ENCODE measurements around the gene DHX8. TPM values are rescaled to one million over a fixed set of nuclear protein-coding genes. Genes with fewer than 3 reads are reported as not detected.

The DHX8 gene
- total and polyA plus RNA-seq, 2 donors (not counting 1 experiment from before 2014, with no cell fraction given), result 31.2 to 42.3 TPM

DNA sequence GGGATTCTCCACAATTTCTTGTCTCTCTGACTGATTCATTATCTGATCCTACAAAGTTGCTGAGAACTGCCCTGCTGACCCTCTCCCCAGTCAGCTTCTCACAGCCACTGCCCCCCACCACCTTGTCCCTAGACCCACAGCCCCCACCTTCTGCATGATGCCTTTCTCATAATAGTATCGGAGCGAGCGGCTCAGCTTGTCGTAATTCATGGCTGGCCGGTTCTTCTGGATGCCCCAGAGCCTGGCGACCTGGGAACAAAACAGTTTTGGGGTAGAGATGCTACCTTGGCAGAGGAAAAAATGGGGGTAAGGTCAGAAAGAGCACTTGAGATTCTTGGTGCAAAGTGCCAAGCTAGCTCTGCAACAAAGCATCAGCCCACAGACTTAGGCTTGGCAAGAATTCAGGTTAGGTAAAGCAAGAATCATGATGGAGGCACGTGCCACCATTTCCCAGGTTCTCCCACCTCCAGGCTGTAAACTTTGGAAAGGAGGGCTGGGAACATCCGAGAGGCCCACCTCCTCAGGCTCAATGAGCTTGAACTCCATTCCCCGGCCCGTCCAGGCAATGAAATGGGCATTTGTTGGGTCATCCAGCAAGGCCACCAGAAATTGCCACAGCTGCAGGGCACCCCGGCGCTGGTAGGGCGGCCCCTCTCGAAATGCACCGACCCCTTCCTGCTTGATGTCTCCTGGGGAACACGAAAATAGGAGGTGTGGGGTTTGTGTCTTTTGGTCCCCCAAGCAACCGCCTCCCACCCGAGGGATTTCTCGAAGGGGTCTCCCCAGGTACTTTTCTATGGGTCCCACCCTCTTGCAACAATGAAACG, 45.4 kb downstream of the DHX8 start:
- no peaks in the 10 kb centered on the region for H3K36me3 ChIP-seq (ENCODE audit: control insufficient read depth, insufficient read depth, low read length)
- no peak for DNase-seq (ENCODE audit: low read depth in 2 of 2)
- H3K4me1 ChIP-seq (ENCODE audit: control insufficient read depth, extremely low read depth, insufficient read depth, low read length), result peaks cover 14% of the 10 kb centered on the region
- TF ChIP-seq, protein P1, sequence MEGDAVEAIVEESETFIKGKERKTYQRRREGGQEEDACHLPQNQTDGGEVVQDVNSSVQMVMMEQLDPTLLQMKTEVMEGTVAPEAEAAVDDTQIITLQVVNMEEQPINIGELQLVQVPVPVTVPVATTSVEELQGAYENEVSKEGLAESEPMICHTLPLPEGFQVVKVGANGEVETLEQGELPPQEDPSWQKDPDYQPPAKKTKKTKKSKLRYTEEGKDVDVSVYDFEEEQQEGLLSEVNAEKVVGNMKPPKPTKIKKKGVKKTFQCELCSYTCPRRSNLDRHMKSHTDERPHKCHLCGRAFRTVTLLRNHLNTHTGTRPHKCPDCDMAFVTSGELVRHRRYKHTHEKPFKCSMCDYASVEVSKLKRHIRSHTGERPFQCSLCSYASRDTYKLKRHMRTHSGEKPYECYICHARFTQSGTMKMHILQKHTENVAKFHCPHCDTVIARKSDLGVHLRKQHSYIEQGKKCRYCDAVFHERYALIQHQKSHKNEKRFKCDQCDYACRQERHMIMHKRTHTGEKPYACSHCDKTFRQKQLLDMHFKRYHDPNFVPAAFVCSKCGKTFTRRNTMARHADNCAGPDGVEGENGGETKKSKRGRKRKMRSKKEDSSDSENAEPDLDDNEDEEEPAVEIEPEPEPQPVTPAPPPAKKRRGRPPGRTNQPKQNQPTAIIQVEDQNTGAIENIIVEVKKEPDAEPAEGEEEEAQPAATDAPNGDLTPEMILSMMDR (conservative IDR thresholded peaks at IDR 0.05 in 1 of 2, IDR thresholded peaks at IDR 0.05 in 1 of 2; ENCODE audit: low read depth in 1 of 2, low read length in 2 of 2), result no peak
- TF ChIP-seq EZH2 (IDR thresholded peaks at IDR 0.05; ENCODE audit: low read length, missing control alignments), result no peak
- H3K4me2 ChIP-seq (ENCODE audit: extremely low read depth, insufficient read depth, low read length), result no peak overlapping the region
- H3K9me3 ChIP-seq (ENCODE audit: control insufficient read depth, insufficient read depth, low read depth, low read length), result no peaks in the 10 kb centered on the region
- H2AFZ ChIP-seq (ENCODE audit: low read length), result no peak overlapping the region
- no peaks in the 10 kb centered on the region for H4K20me1 ChIP-seq (ENCODE audit: control insufficient read depth, extremely low read depth, insufficient read depth, low read length)
- no peak overlapping the region for H3K4me3 ChIP-seq (replicated peaks in 1 of 4; ENCODE audit: control extremely low read depth in 1 of 4, insufficient read depth in 1 of 4, low read depth in 3 of 4, low read length in 4 of 4)
- no peaks in the 10 kb centered on the region for H3K79me2 ChIP-seq (ENCODE audit: control insufficient read depth, insufficient read depth, low read length)
- H3K27me3 ChIP-seq (ENCODE audit: control insufficient read depth, insufficient read depth, low read length), result no peaks in the 10 kb centered on the region
- no peak overlapping the region for H3K27ac ChIP-seq (ENCODE audit: insufficient read depth, low read length)
- no peak overlapping the region for H3K9ac ChIP-seq (ENCODE audit: insufficient read depth, low read length)

DNA sequence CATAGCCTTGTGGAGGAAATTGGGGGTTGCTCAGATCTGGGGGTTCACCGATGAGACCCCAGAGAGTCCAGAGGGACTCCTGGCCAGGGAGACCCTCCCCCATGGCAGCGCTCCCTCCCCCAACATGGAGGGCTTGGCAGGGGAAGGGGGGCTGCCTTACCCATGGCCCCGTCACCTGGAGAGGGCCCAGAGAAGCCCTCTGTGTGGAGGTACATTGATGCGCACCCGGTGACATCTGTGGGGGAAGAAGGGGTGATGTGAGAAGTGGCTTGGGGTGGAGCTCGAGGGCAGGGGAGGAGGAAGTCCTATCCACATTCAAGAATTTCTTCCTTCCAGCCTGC, 46.1 kb downstream of the DHX8 start:
- DNase-seq (ENCODE audit: low read depth in 2 of 2), result no peak
- Histone ChIP-seq H3K4me2 (ENCODE audit: extremely low read depth, insufficient read depth, low read length) (peak overlapping the region; percentile 68), H4K20me1 (ENCODE audit: control insufficient read depth, extremely low read depth, insufficient read depth, low read length) (no peaks in the 10 kb centered on the region), H2AFZ (ENCODE audit: low read length) (peak overlapping the region; percentile 83), H3K9me3 (ENCODE audit: control insufficient read depth, insufficient read depth, low read depth, low read length) (no peaks in the 10 kb centered on the region), H3K36me3 (ENCODE audit: control insufficient read depth, insufficient read depth, low read length) (no peaks in the 10 kb centered on the region), H3K4me3 (replicated peaks in 1 of 4; ENCODE audit: control extremely low read depth in 1 of 4, insufficient read depth in 1 of 4, low read depth in 3 of 4, low read length in 4 of 4) (no peak overlapping the region), H3K4me1 (ENCODE audit: control insufficient read depth, extremely low read depth, insufficient read depth, low read length) (peaks cover 14% of the 10 kb centered on the region), H3K27me3 (ENCODE audit: control insufficient read depth, insufficient read depth, low read length) (no peaks in the 10 kb centered on the region), H3K79me2 (ENCODE audit: control insufficient read depth, insufficient read depth, low read length) (no peaks in the 10 kb centered on the region), H3K9ac (ENCODE audit: insufficient read depth, low read length) (peak overlapping the region; percentile 45), H3K27ac (ENCODE audit: insufficient read depth, low read length) (peak overlapping the region; percentile 69)
- TF ChIP-seq, protein P1 (conservative IDR thresholded peaks at IDR 0.05 in 1 of 2, IDR thresholded peaks at IDR 0.05 in 1 of 2; ENCODE audit: low read depth in 1 of 2, low read length in 2 of 2), result no peak
- TF ChIP-seq EZH2 (IDR thresholded peaks at IDR 0.05; ENCODE audit: low read length, missing control alignments), result no peak

DNA sequence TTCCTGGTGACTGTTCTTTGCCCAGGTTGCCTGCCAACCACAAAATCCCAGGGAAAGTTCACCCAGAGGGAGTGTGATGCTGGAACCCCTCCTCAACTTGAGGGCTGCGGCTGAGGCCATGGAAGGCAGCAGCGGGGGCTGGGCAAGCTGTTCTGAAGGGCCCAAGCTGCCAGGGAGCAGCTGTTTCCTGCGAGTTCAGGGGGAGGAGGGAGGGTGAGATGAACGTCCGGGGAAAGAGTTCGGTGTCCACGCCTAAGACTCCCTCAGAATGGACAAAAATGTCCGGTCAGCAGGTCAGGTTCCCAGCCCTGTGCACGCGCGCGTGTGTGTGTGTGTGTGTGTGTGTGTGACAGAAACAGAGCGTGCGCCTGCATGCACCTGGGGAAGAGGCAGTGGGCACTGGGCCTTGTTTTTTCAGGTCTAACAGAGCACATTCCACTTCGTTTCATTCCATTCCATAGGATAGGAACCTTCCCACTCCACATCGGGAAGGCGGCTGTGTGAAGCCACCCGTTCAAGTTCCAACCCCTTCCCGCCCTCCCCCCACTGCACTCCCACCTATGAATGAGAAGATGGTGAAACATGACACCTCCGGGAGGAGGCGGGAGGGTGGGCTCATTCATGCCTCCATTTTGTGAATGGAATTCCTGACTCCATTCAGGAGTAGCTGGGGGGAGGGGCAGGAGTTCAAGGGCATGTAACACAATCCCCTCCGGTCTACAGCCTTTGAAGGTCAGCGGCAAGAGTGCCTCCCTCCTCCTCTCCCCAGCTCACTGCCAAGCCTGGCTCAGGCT, 46.7 kb downstream of the DHX8 start:
- Histone ChIP-seq H3K27me3 (ENCODE audit: control insufficient read depth, insufficient read depth, low read length) (no peaks in the 10 kb centered on the region), H3K4me3 (replicated peaks in 1 of 4; ENCODE audit: control extremely low read depth in 1 of 4, insufficient read depth in 1 of 4, low read depth in 3 of 4, low read length in 4 of 4) (peak overlapping the region in 2 of 4 experiments; percentile 38 to 39), H4K20me1 (ENCODE audit: control insufficient read depth, extremely low read depth, insufficient read depth, low read length) (no peaks in the 10 kb centered on the region), H3K9ac (ENCODE audit: insufficient read depth, low read length) (peak overlapping the region; percentile 45), H3K9me3 (ENCODE audit: control insufficient read depth, insufficient read depth, low read depth, low read length) (no peaks in the 10 kb centered on the region), H3K36me3 (ENCODE audit: control insufficient read depth, insufficient read depth, low read length) (no peaks in the 10 kb centered on the region), H3K27ac (ENCODE audit: insufficient read depth, low read length) (peak overlapping the region; percentile 69), H3K79me2 (ENCODE audit: control insufficient read depth, insufficient read depth, low read length) (no peaks in the 10 kb centered on the region), H2AFZ (ENCODE audit: low read length) (peak overlapping the region; percentile 83), H3K4me1 (ENCODE audit: control insufficient read depth, extremely low read depth, insufficient read depth, low read length) (peaks cover 14% of the 10 kb centered on the region), H3K4me2 (ENCODE audit: extremely low read depth, insufficient read depth, low read length) (peak overlapping the region; percentile 68)
- TF ChIP-seq EZH2 (IDR thresholded peaks at IDR 0.05; ENCODE audit: low read length, missing control alignments), result no peak
- TF ChIP-seq, protein P1 (conservative IDR thresholded peaks at IDR 0.05 in 1 of 2, IDR thresholded peaks at IDR 0.05 in 1 of 2; ENCODE audit: low read depth in 1 of 2, low read length in 2 of 2), result no peak
- DNase-seq (ENCODE audit: low read depth in 2 of 2), result peak; percentile 93 to 95
